ENCODE measurements around the gene OR2L2.

GRCh38 chr1:248029770-248030169 is at the start of gene OR2L2:
- TF ChIP-seq ZNF766 (CRISPR knock-in tag; conservative IDR thresholded peaks at IDR 0.05) (no peak), CHD7 (IDR thresholded peaks at IDR 0.05; ENCODE audit: low read depth, low read length) (no peak), LCOR (CRISPR knock-in tag; IDR thresholded peaks at IDR 0.05) (no peak), MED1 (CRISPR knock-in tag; IDR thresholded peaks at IDR 0.05; ENCODE audit: borderline replicate concordance) (no peak), MYBL2 (IDR thresholded peaks at IDR 0.05; ENCODE audit: low read depth) (no peak), MYBL2 (CRISPR knock-in tag; IDR thresholded peaks at IDR 0.05; ENCODE audit: borderline replicate concordance) (no peak), ZNF696 (CRISPR knock-in tag; conservative IDR thresholded peaks at IDR 0.05) (no peak), ZBTB33 (CRISPR knock-in tag; IDR thresholded peaks at IDR 0.05) (no peak), MAFK (IDR thresholded peaks at IDR 0.05; ENCODE audit: low read length) (no peak), CTCF (IDR thresholded peaks at IDR 0.05 in 2 of 3, conservative IDR thresholded peaks at IDR 0.05 in 1 of 3; ENCODE audit: insufficient read depth in 2 of 3, low read depth in 1 of 3, low read length in 3 of 3) (no peak)

All from K562 (cell line).